Gastroesophageal sphincter (tissue), 4 donors: ENCODE results near the gene APOL3. TPM values are rescaled to one million over a fixed set of nuclear protein-coding genes. Genes with fewer than 3 reads are reported as not detected.

ENCODE experiments used
- ATAC-seq: fragments of 150-250 bp; one replicate; pipeline ENCODE4 v1.9.1; 2016; ENCODE audit warnings: mild to moderate bottlenecking, moderate library complexity
- H3K27ac ChIP-seq, 4 donors: fragments of 200-600 bp; sonication (generic) in 3 of 4; 1 replicate in 3 of 4; 2 replicates in 1 of 4; pipeline ENCODE4 v1.5.1; 2016 to 2019
- H3K27me3 ChIP-seq: fragments of 200-600 bp; sonication (generic); one replicate; pipeline ENCODE4 v1.5.1; 2019
- H3K36me3 ChIP-seq, 2 donors: fragments of 200-600 bp; sonication (generic); one replicate each; pipeline ENCODE4 v1.5.1; 2019; ENCODE audit warnings: control low read depth in 1 of 2
- H3K4me1 ChIP-seq, 3 donors: fragments of 200-600 bp; sonication (generic); 1 replicate in 2 of 3; 2 replicates in 1 of 3; pipeline ENCODE4 v1.5.1; 2016 to 2019; ENCODE audit warnings: control low read depth in 2 of 3
- H3K4me3 ChIP-seq, 2 donors: fragments of 200-600 bp; sonication (generic); one replicate each; pipeline ENCODE4 v1.5.1; 2019; ENCODE audit warnings: mild to moderate bottlenecking in 1 of 2, moderate library complexity in 1 of 2
- H3K9me3 ChIP-seq, 3 donors: fragments of 200-600 bp; sonication (generic); one replicate each; pipeline ENCODE4 v1.5.1; 2017 to 2019; ENCODE audit warnings: control low read depth in 2 of 3
- EP300 ChIP-seq: sonication (generic); formaldehyde crosslinking; IDR thresholded peaks from one replicate; pipeline ENCODE4 v1.6.1; 2017; ENCODE audit warnings: antibody characterized with exemption, mild to moderate bottlenecking
- POLR2A ChIP-seq, 2 donors: fragments of 450-650 bp; IDR thresholded peaks; one replicate each; pipeline ENCODE4 v1.6.1; 2017; ENCODE audit warnings: antibody characterized with exemption in 2 of 2, mild to moderate bottlenecking in 2 of 2, moderate library complexity in 1 of 2
- POLR2AphosphoS5 ChIP-seq: sonication (generic); formaldehyde crosslinking; IDR thresholded peaks from one replicate; pipeline ENCODE4 v1.6.1; 2017; ENCODE audit warnings: antibody characterized with exemption
- WGBS, 2 donors: methylation state at CpG; one replicate each; pipeline ENCODE4 v1.1.5; 2018; ENCODE audit warnings: low coverage in 1 of 2; 5-methylcytosine and 5-hydroxymethylcytosine counted together
- total RNA-seq, 4 donors: library from RNA; depleted of rRNA; stranded (reverse); fragments of >200 nt; gene quantifications; one replicate each; pipeline ENCODE4 v1.1.0, GENCODE V29; 2016
- TF ChIP-seq, protein P1 (sequence below), 4 experiments: fragments of 200-600 bp in 2 of 4; fragments of 450-650 bp in 2 of 4; sonication (generic) in 1 of 4; IDR thresholded peaks; one replicate each; pipeline ENCODE4 v1.5.1; 2017 to 2019; ENCODE audit warnings: antibody characterized with exemption in 4 of 4, mild to moderate bottlenecking in 2 of 4, moderate library complexity in 2 of 4

APOL3 gene
- total RNA-seq, 4 donors from 2014 or later, result 35.5 to 80.5 (median 41.6) TPM

DNA sequence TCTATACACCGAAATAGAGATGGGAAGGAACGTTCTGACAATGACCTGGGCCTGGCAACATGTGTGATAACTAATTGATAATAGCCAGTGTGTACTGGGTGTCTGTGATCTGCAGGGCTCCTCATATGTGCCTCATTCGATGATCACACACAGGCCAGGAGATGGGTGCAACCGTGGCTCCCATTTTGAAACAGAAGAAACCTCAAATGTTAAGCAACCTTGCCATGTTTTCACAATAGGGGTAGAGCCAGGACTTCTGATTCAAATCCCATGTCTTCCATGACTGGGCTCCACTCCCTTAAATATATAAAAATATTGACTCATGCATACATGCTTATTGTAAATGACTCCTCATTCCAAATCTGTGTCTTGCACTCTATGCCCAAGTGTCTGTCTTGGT lies 11.1 kb downstream of the APOL3 start:
- Histone ChIP-seq H3K9me3 (no peaks in the 10 kb centered on the region), H3K4me1 (peaks cover 0 to 90% (median 18%) of the 10 kb centered on the region in 3 donors), H3K27me3 (no peaks in the 10 kb centered on the region), H3K4me3 (no peak overlapping the region), H3K27ac (peak overlapping the region in 3 of 4 donors; percentile 31 to 72 (median 71)), H3K36me3 (peaks cover 0 to 32% of the 10 kb centered on the region in 2 donors)
- WGBS, 2 donors, result 100% methylated on average over 2 of the region's 4 CpGs
- no peak for TF ChIP-seq POLR2AphosphoS5
- TF ChIP-seq, protein P1, sequence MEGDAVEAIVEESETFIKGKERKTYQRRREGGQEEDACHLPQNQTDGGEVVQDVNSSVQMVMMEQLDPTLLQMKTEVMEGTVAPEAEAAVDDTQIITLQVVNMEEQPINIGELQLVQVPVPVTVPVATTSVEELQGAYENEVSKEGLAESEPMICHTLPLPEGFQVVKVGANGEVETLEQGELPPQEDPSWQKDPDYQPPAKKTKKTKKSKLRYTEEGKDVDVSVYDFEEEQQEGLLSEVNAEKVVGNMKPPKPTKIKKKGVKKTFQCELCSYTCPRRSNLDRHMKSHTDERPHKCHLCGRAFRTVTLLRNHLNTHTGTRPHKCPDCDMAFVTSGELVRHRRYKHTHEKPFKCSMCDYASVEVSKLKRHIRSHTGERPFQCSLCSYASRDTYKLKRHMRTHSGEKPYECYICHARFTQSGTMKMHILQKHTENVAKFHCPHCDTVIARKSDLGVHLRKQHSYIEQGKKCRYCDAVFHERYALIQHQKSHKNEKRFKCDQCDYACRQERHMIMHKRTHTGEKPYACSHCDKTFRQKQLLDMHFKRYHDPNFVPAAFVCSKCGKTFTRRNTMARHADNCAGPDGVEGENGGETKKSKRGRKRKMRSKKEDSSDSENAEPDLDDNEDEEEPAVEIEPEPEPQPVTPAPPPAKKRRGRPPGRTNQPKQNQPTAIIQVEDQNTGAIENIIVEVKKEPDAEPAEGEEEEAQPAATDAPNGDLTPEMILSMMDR (IDR thresholded peaks at IDR 0.05), result no peak
- no peak for TF ChIP-seq EP300
- ATAC-seq, result peak; percentile 19

DNA sequence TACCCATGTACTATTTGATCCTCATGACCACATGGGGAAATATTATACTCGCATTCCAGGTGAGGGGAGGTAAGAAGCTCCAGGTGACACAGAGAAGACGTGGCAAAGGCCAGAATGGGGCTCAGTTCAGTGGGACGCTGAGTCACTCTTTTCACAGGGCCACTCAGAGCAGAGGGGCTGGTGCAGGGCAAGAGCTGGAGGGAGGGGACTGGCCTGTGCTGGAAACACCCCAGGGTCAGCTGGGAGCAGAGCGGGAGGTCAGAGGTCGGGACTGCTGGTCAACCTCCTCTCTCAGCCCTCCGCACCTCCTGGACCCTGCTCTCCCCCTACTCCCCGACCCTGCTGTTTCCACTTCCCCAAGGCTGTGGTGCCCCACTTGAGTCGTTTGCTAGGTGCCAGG lies 12.1 kb downstream of the APOL3 start:
- no peaks in the 10 kb centered on the region for H3K9me3 ChIP-seq
- peaks cover 0 to 42% of the 10 kb centered on the region in 2 donors for H3K36me3 ChIP-seq
- no peak for TF ChIP-seq POLR2AphosphoS5
- TF ChIP-seq POLR2A (IDR thresholded peaks at IDR 0.05), result no peak
- TF ChIP-seq, protein P1 (IDR thresholded peaks at IDR 0.05), result no peak
- TF ChIP-seq EP300, result no peak
- no peak for ATAC-seq
- peaks cover 0 to 80% (median 18%) of the 10 kb centered on the region in 3 donors for H3K4me1 ChIP-seq
- no peaks in the 10 kb centered on the region for H3K27me3 ChIP-seq
- peak overlapping the region in 2 of 4 donors; percentile 31 to 72 for H3K27ac ChIP-seq
- no peak overlapping the region for H3K4me3 ChIP-seq
- 90 to 92% methylated on average over 5 to 7 of the region's 8 CpGs for WGBS, 2 donors

DNA sequence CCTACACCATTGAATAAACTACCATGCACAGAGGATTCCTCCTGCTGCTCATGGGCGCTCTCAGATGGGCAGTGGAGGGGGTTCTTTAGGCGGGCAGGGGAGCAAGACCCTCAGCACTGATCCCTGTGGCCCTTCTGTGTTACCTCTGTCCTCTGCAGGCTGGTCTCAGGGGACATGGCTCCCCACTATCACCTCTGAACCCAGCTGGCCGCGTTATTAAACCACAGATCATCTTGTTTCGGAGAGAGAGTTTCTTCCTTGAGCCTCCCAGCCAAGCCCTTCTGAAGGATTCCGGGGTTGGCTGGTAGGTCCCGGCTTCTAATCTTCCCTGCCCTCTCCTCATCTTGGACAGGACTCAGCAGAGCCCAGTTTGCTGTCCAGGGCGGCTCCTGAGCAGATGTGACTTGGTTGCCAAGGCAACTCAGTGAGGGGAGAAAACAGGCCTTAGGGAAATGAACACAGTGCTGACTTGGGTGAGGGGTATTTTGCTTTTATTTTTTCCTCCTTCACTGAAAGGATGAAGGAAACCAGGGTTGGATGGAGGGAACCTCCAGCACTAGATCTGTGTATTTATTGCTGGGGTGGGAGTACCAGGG lies 13.3 kb downstream of the APOL3 start:
- WGBS, 2 donors, result 82 to 100% methylated on average over 2 to 3 of the region's 8 CpGs
- ATAC-seq, result no peak
- peaks cover 0 to 53% of the 10 kb centered on the region in 2 donors for H3K36me3 ChIP-seq

DNA sequence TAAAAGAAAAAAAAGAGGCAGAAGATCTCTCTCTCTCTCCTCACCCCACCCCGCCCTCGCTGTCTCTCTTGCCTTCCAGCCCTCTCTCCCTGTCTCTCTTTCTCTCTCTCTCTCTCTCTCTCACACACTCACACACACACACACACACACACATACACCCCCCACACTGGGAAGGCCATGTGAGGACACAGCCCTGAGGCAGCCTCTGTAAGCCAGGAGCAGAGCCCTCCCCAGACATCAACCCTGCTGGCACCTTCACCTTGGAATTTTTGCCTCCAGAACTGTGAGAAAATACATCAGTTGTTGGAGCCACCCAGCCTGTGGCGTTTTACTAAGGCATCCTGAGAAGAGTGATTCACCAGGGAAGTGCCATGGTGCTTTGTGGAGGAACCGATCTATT lies 14.7 kb downstream of the APOL3 start:
- no peak for ATAC-seq
- TF ChIP-seq POLR2AphosphoS5, result no peak
- TF ChIP-seq, protein P1 (IDR thresholded peaks at IDR 0.05), result no peak
- no peak for TF ChIP-seq EP300
- TF ChIP-seq POLR2A (IDR thresholded peaks at IDR 0.05), result no peak
- Histone ChIP-seq H3K27ac (peak overlapping the region in 1 of 4 donors; percentile 12), H3K4me3 (no peak overlapping the region), H3K27me3 (no peaks in the 10 kb centered on the region), H3K4me1 (peaks cover 0 to 55% (median 17%) of the 10 kb centered on the region in 3 donors), H3K36me3 (peaks cover 0 to 67% of the 10 kb centered on the region in 2 donors), H3K9me3 (no peaks in the 10 kb centered on the region)
- WGBS, 2 donors, result 75 to 77% methylated on average over 3 to 4 of the region's 4 CpGs

More for the DNA sequence above, 13.3 kb downstream of the APOL3 start:
- Histone ChIP-seq H3K27me3 (no peaks in the 10 kb centered on the region), H3K27ac (peak overlapping the region in 2 of 4 donors; percentile 8 to 72), H3K4me1 (peaks cover 0 to 69% (median 18%) of the 10 kb centered on the region in 3 donors), H3K4me3 (no peak overlapping the region), H3K9me3 (no peaks in the 10 kb centered on the region)
- TF ChIP-seq, protein P1 (IDR thresholded peaks at IDR 0.05), result no peak
- no peak for TF ChIP-seq POLR2AphosphoS5
- TF ChIP-seq EP300, result no peak
- no peak for TF ChIP-seq POLR2A (IDR thresholded peaks at IDR 0.05)
